ENCODE data around the gene FAM83C. TPM values are rescaled to one million over a fixed set of nuclear protein-coding genes. Genes with fewer than 3 reads are reported as not detected.

The FAM83C gene
- total RNA-seq, 4 donors from 2014 or later = not detected

DNA sequence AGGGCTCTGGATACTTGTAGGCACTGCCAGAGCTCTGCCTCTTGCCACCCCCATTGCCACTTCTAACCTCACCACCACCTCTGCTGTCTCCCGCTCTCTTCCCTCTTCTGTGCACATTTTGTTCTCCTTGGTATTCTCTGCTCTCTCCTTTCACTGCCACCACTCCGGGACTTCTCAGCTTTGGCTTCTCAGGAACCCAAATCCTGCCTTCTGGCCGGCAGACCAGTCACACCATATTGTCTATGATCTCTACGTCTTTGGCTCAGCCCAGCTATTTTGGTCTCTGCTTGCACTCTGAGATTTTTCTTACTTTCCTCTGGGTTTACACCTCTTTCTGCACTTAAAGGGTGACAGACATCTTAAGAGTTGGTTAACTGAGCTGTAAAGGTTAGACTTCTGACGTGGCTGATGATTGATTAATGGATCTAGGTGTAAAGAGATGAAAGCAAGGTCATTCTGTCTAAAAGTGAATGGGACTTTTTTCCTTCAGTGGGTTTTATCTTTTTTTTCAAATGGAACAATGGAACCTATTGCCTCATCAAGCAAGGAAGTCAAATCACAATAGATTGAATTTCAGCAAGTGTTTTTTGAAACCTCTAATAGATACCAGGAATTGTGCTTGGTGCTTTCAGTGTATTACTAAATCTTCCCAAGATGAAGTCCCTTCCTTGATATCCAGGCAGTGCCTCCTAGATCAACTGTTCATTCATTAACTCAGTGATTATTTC, 52.0 kb downstream of the FAM83C start:
- intact Hi-C loops (cut with DNase I; ENCODE audit: low total_unique reads) = no loop called here
- Histone ChIP-seq H3K27ac (no peak overlapping the region), H3K27me3 (no peaks in the 10 kb centered on the region), H3K9me3 (no peaks in the 10 kb centered on the region), H3K36me3 (no peaks in the 10 kb centered on the region), H3K4me3 (no peak overlapping the region), H3K4me1 (no peaks in the 10 kb centered on the region)
- no peak for DNase-seq
- TF ChIP-seq, protein P1, sequence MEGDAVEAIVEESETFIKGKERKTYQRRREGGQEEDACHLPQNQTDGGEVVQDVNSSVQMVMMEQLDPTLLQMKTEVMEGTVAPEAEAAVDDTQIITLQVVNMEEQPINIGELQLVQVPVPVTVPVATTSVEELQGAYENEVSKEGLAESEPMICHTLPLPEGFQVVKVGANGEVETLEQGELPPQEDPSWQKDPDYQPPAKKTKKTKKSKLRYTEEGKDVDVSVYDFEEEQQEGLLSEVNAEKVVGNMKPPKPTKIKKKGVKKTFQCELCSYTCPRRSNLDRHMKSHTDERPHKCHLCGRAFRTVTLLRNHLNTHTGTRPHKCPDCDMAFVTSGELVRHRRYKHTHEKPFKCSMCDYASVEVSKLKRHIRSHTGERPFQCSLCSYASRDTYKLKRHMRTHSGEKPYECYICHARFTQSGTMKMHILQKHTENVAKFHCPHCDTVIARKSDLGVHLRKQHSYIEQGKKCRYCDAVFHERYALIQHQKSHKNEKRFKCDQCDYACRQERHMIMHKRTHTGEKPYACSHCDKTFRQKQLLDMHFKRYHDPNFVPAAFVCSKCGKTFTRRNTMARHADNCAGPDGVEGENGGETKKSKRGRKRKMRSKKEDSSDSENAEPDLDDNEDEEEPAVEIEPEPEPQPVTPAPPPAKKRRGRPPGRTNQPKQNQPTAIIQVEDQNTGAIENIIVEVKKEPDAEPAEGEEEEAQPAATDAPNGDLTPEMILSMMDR (IDR thresholded peaks at IDR 0.05) = no peak
- no peak for TF ChIP-seq POLR2A (IDR thresholded peaks at IDR 0.05)

DNA sequence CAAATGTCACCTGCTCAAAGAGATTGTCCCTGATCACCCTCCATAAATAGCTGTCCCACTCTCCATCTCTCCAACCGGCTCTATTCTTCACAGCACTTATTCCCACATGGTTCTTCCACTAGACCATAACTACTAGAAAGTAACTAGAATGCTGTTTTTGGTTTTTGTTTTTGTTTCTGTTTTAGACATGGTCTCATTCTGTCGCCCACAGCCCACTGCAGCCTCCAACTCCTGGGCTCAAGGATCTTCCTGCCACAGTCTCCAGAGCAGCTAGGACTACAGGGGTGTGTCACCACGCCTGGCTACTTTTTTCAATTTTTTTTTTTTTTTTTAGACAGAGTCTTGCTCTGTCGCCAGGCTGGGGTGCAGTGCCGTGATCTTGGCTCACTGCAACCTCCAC, 53.5 kb downstream of the FAM83C start:
- no peaks in the 10 kb centered on the region for H3K36me3 ChIP-seq
- H3K27ac ChIP-seq = no peak overlapping the region
- H3K4me1 ChIP-seq = no peaks in the 10 kb centered on the region
- no peak for DNase-seq
- H3K27me3 ChIP-seq = no peaks in the 10 kb centered on the region
- intact Hi-C loops (cut with DNase I; ENCODE audit: low total_unique reads) = no loop called here
- H3K4me3 ChIP-seq = no peak overlapping the region
- no peaks in the 10 kb centered on the region for H3K9me3 ChIP-seq
- no peak for TF ChIP-seq POLR2A (IDR thresholded peaks at IDR 0.05)

DNA sequence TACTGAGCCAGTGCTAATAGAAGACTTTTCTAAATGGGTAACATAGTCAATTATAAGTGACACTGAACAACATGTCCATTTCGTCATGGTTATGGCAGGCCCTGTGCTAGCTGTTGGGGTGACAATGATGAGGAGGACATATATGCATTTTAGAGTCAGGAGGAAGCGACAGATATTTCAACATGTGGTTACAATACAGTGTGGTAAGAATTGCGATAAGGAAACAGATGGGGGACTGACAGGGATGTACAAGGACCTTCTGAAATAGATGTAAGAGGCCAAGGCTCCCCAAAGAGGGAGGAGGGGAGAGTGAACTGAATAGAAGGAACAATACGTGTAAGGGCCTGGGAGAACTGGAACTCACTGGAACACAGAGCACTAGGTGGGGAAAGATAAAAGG, 54.1 kb downstream of the FAM83C start:
- no peak overlapping the region for H3K27ac ChIP-seq
- no peaks in the 10 kb centered on the region for H3K9me3 ChIP-seq
- TF ChIP-seq, protein P1 (IDR thresholded peaks at IDR 0.05) = no peak
- TF ChIP-seq POLR2A (IDR thresholded peaks at IDR 0.05) = no peak
- no peak overlapping the region for H3K4me3 ChIP-seq
- H3K27me3 ChIP-seq = no peaks in the 10 kb centered on the region
- DNase-seq = no peak
- H3K36me3 ChIP-seq = no peaks in the 10 kb centered on the region
- intact Hi-C loops (cut with DNase I; ENCODE audit: low total_unique reads) = no loop called here
- H3K4me1 ChIP-seq = no peaks in the 10 kb centered on the region

DNA sequence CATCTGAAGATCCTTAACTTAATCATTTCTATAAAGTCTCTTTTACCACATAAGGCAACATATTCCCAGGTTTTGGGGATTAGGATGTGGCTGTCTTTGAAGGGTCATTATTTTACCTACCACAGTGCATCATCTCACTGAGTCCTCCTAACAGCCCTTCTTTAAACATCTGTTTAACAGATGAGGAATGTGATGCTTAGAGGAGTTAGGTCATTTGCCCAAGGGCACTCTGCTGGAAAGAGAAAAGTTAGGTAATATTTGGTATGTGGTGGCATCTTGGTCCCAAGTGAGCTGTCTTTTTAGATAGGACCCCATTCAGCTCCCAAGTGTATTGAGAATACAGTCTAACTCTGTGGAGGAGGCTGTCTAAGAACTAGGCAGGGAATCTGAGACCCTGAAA, 54.7 kb downstream of the FAM83C start:
- TF ChIP-seq, protein P1 (IDR thresholded peaks at IDR 0.05) = no peak
- TF ChIP-seq POLR2A (IDR thresholded peaks at IDR 0.05) = no peak
- Histone ChIP-seq H3K27me3 (no peaks in the 10 kb centered on the region), H3K36me3 (no peaks in the 10 kb centered on the region), H3K27ac (no peak overlapping the region), H3K4me3 (no peak overlapping the region), H3K4me1 (no peaks in the 10 kb centered on the region), H3K9me3 (no peaks in the 10 kb centered on the region)
- no peak for DNase-seq
- intact Hi-C loops (cut with DNase I; ENCODE audit: low total_unique reads) = no loop called here

DNA sequence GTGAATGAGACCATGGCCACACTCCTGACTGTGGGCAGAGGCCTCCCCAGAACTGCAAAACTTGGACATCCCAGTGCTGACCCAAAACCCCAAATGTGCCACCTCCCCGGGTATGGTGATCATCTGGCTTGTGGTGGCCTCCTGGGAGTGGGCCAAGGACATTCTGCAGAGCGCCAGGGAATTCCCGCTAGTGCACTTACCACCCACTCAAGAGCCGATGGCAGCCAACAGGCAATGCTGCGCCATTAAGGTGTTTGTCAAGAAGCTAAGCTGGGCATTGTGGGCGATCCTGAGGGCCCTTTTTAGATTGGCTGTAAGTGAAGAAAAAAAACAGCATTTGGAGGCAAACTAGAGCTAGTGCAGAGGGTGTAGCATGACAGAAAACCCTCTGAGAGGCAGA, 56.3 kb downstream of the FAM83C start:
- no peaks in the 10 kb centered on the region for H3K36me3 ChIP-seq
- no peak overlapping the region for H3K4me3 ChIP-seq
- no peak overlapping the region for H3K27ac ChIP-seq
- DNase-seq = no peak
- no peaks in the 10 kb centered on the region for H3K27me3 ChIP-seq
- intact Hi-C loops (cut with DNase I; ENCODE audit: low total_unique reads) = no loop called here
- TF ChIP-seq, protein P1 (IDR thresholded peaks at IDR 0.05) = no peak
- no peak for TF ChIP-seq POLR2A (IDR thresholded peaks at IDR 0.05)
- H3K9me3 ChIP-seq = no peaks in the 10 kb centered on the region
- no peaks in the 10 kb centered on the region for H3K4me1 ChIP-seq

Other genes starting within 250 kb of the FAM83C start
- 10 to 100 TPM; 20.0 to 77.5 (median 49.6) TPM for gene TRPC4AP, start 199.6 kb downstream of the FAM83C start, total RNA-seq
- 10 to 100 TPM in 3 of 4 donors, 1 to 10 TPM in 1; 2.6 to 18.5 (median 13.3) TPM for gene EDEM2, start 145.1 kb downstream of the FAM83C start, total RNA-seq
- gene PROCR, start 120.4 kb downstream of the FAM83C start, total RNA-seq = 10 to 100 TPM; 40.2 to 96.2 (median 60.7) TPM
- gene MMP24, start 65.7 kb downstream of the FAM83C start, total RNA-seq = 1 to 10 TPM in 3 of 4 donors, under 1 TPM in 1; 0.51 to 2.6 (median 2.0) TPM
- 10 to 100 TPM in 3 of 4 donors, 1 to 10 TPM in 1; 8.8 to 67.8 (median 18.1) TPM for gene MMP24OS, start 14.3 kb downstream of the FAM83C start, total RNA-seq
- gene EIF6, start 7.7 kb downstream of the FAM83C start, total RNA-seq = 10 to 100 TPM; 33.8 to 80.9 (median 66.8) TPM
- 10 to 100 TPM; 11.5 to 80.4 (median 52.8) TPM for gene UQCC1, start 119.5 kb upstream of the FAM83C start, total RNA-seq
- 1 to 10 TPM in 1 of 4 donors, under 1 TPM in 1, not detected in 2; 0.37 to 1.9 TPM for gene GDF5, start 145.8 kb upstream of the FAM83C start, total RNA-seq
- gene CEP250, start 163.2 kb upstream of the FAM83C start, total RNA-seq = 10 to 100 TPM in 3 of 4 donors, 1 to 10 TPM in 1; 9.2 to 44.2 (median 41.5) TPM
- not detected for gene C20orf173, start 237.2 kb upstream of the FAM83C start, total RNA-seq
- 100 to 1,000 TPM; 124 to 310 (median 195) TPM for gene ERGIC3, start 249.7 kb upstream of the FAM83C start, total RNA-seq

Measured in uterus (tissue), 4 donors.